ENCODE data around the gene SDHAF1.

DNA sequence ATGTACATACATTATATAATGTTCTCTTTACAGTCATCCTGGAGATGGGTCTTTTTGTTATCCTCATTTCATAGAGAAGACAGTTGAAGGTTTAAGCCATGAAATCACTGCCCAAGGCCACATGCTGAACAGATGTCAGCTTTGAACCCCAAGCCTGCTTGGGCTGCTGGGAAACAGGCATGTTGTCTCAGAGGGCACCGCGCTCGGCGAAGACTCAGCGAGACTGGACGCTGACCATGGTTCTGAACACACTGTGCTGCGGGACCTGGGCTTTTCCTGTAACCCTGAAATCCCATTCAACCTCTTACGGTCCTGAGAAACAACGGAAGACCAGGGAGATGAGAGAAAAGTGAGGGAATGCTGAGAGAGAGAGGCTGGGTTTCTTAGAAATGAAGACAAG is 31.5 kb upstream of the SDHAF1 start:
- TF ChIP-seq POLR2A (IDR thresholded peaks at IDR 0.05) = no peak
- TF ChIP-seq, protein P1, sequence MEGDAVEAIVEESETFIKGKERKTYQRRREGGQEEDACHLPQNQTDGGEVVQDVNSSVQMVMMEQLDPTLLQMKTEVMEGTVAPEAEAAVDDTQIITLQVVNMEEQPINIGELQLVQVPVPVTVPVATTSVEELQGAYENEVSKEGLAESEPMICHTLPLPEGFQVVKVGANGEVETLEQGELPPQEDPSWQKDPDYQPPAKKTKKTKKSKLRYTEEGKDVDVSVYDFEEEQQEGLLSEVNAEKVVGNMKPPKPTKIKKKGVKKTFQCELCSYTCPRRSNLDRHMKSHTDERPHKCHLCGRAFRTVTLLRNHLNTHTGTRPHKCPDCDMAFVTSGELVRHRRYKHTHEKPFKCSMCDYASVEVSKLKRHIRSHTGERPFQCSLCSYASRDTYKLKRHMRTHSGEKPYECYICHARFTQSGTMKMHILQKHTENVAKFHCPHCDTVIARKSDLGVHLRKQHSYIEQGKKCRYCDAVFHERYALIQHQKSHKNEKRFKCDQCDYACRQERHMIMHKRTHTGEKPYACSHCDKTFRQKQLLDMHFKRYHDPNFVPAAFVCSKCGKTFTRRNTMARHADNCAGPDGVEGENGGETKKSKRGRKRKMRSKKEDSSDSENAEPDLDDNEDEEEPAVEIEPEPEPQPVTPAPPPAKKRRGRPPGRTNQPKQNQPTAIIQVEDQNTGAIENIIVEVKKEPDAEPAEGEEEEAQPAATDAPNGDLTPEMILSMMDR (IDR thresholded peaks at IDR 0.05) = no peak
